Measurements from ENCODE around the gene NMU.
"Not testable (repeated sequence)": the region's sequence is repeated elsewhere in the genome, so short reads cannot be mapped to it uniquely, and the experiment has no call there.

The NMU gene

GRCh38 chr4:55553441-55554201 is 82.5 kb downstream of the NMU start:
- DNase-seq: peak; percentile 33

- not testable (repeated sequence) for DNase-seq
Measured at GRCh38 chr4:55551964-55552363, 84.1 kb downstream of the NMU start.

GRCh38 chr4:55549888-55550287 is 86.2 kb downstream of the NMU start:
- DNase-seq: no peak

GRCh38 chr4:55547918-55548317 is 88.2 kb downstream of the NMU start:
- no peak for DNase-seq

GRCh38 chr4:55547466-55547770 is 88.7 kb downstream of the NMU start:
- DNase-seq: no peak

GRCh38 chr4:55546756-55547465 is 89.2 kb downstream of the NMU start, which contains the start of gene CLOCK:
Gene CLOCK, minus strand, starts transcription at chr4:55546909. Its CDS starts 64,124 bp downstream, at chr4:55482785.
- DNase-seq: peak; percentile 92

- DNase-seq: no peak
Measured at GRCh38 chr4:55546506-55546755, 89.7 kb downstream of the NMU start.

GRCh38 chr4:55545641-55546505 is 90.2 kb downstream of the NMU start:
- DNase-seq: peak; percentile 91

All from left hindlimb (tissue), 1 donor.